Hematopoietic multipotent progenitor cell treated with erythropoietin and hydrocortisone succinate and interleukin-3 and kit ligand, for 6 days (in vitro differentiated cells): ENCODE results near the gene RHBDL2.
A peak's percentile ranks its signal among the peaks of the same experiment; 100 is the strongest.
"Not testable (repeated sequence)": the region's sequence is repeated elsewhere in the genome, so short reads cannot be mapped to it uniquely, and the experiment has no call there.

Experiments
- DNase-seq: peaks from one replicate; pipeline ENCODE4 v3.0.0-alpha.2; 2015

The RHBDL2 gene

DNA sequence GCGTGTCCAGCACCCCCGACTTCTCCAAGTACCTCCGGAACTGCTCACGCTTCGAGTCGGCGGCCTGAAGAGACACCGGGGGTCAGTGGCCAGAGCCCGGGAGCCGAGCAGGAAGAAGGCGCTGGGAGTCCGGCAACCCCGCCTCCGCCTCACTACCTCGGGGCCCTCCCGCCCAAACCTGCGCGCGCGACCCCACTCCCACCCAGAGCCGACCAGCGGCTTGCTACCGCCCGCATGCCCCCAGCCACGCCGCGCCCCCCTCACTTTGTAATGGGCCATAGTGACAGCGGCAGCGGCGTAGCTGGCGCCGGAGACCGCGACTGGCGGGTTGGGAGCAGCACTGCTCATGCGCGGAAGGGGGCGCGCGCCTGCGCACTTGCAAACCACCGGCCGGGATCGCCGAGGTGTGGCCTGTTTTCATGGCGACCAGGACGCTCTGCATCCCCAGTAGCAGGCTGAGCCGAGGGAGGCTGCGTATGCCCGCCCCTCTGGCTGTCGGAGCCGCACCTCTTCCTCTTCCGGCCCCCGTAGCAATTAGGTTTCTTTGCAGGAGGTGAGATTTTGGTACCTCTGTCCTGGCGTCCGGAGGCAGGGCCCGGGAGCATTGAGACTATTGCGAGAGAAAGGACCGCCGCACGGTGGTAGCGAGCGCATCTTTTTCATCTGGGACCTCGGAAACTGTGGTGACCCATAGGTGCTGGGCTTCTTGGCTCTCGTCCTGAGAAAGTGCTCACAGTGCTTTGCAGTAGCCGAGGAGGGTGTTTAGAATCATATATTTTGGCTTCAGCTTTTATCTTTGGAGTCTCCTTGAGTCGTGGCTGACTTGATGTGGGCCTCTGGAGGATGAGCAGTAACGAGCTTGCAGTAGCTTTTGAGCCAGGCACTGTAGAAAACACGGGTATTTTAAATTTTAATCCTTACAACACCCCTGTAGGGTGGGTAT is 68.3 kb downstream of the RHBDL2 start, which contains the start of gene MYCBP:
MYCBP (minus strand) TSS at position 322 of the 943 bp plus-strand sequence; CDS start at position 279, 43 bp downstream.
- DNase-seq, result peak; percentile 98

DNA sequence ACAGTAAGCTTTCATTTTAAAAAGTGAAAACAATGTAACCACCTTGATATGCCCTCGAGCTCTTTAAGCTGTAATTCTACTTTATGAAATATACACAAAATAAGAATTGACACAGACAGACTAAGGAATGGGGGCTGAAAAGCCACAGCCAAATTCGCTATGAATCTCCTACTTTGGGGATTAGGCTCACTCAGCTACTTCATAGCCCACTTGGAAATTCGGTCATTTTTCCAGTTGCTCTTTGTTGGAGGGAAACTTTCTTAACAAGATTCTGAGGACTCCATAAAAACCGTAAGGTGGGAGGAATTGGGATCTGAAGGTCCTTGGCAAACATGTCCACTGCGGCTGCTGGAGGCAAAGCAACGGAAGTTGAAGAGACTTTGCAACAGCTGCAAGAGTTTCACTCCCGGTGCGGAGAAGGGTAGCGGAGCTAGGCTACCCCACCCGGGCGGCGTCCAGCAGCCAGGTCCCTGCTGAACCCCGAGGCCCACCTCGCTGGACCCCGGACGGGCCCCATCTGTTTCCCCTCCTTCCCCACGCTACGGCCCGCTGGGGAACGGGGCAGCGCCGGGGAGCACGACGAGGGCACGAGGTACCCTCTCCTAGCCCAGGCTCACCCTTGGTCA is 69.1 kb downstream of the RHBDL2 start:
- DNase-seq, result peak; percentile 53

DNA sequence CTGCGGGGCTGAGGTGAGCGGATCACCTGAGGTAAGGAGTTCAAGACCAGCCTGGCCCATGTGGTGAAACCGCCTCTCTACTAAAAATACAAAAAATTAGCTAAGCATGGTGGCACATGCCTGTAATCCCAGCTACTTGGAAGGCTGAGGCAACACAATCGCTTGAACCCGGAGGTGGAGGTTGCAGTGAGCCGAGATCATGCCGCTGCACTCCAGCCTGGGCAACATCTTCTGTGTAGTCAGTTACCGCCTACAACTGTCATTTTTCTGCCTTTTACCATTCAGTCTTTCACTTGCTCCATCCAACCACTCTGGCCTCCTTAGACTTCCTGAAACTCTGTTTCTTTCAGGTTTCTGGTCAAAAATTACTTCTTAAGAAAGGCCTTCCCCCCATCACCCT is 70.6 kb downstream of the RHBDL2 start:
- no peak for DNase-seq

DNA sequence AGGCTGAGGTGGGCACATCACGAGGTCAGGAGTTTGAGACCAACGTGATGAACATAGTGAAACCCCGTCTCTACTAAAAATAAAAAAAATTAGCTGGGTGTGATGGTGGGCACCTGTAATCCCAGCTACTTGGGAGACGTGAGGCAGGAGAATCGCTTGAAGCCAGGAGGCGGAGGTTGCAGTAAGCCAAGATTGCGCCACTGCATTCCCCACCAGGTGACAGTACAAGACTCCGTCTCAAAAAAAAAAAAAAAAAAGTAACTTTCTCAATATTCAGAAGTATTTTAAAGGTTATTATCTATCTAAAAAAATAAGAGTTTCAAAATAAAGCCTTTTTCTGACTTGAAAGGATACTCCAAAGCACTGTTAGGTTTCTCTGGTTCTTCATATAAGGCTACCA is 74.4 kb downstream of the RHBDL2 start:
- no peak for DNase-seq

DNA sequence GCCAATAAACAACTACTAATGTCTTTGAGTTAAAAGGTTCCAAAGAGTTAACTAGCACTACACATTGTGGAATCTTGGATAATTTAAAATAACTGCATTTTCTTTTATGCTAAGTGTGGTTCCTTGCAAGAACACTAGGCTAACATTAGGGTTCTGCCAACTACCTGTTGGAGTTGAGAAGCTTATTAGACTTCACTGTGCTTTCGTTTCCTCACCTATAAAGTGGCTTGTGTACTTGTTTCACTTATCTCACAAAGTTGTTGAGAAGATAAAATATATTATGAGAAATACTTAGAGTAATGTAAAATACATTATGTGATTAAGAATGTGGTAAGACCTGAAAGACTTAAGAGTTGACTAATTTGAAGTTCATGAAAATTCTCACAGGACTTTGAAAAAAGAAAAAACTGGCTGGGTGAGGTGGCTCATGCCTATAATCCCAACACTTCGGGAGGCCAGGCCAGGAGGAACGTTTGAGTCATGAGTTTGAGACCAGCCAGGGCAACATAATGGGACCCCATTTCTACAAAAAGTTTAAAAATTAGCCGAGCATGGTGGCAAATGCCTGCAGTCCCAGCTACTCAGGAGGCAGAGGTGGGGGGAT is 76.4 kb downstream of the RHBDL2 start:
- no peak for DNase-seq

DNA sequence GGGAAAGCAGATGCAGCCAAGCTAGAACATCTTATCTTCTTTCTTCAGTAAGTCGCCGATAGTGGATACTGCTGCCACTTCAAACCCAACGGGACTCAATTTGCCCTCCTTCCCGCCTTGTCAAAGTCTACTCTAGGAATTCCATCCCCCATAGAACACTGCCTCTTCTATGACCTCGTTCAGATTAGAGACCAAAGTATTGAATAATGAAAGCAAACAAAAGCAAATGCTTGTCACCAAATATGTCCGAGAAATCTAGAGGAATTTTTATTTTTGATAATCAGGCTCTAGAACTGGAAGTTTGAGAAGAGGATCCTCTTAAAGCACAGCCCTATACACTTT is 81.2 kb downstream of the RHBDL2 start:
- no peak for DNase-seq

DNA sequence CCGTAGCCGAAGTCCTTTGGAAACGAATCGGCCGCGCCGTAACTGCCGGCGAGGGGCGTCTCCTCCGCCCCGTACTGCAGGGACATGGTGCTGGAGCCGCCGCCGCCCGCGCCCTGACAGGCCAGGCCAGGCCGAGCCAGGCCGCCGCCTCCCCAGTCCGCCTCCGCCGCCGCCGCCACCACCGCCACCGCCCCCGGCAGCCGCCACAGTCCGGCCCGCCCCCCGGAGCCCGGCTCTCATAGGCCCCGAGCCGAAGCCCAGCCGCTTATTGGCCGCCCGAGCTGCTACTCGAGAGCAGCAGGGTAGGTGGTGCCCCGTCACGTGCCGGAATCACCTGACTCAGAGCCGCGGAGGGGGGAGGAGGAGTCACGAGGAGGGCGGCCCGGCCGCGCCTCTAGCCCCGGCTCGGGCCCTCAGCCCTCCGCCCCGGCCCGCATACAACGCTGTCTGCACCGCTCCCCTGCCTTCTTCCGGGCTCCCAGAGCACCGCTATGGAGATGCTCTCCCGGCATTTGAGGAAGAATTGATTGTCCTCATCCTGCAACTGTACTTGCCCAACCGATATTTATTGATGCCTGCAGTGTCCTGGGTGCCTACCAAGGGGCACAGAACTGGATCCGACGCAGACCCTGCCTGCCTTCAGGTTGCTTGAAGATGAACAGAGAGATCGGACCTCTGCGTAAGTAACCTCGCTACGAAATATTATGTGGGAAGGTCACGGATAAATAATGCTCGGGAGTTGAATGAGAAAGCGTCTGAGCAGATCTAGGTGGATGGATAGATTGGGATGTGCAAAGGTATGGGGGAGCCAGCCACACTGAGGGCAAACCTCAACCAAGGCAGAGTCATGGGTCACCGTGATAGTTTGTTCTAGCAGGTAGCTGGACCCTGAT is 81.8 kb downstream of the RHBDL2 start, which contains the start of gene RRAGC:
RRAGC (minus strand) TSS at position 212 of the 893 bp plus-strand sequence; CDS start at position 86, 126 bp downstream.
- DNase-seq, result peak; percentile 99

DNA sequence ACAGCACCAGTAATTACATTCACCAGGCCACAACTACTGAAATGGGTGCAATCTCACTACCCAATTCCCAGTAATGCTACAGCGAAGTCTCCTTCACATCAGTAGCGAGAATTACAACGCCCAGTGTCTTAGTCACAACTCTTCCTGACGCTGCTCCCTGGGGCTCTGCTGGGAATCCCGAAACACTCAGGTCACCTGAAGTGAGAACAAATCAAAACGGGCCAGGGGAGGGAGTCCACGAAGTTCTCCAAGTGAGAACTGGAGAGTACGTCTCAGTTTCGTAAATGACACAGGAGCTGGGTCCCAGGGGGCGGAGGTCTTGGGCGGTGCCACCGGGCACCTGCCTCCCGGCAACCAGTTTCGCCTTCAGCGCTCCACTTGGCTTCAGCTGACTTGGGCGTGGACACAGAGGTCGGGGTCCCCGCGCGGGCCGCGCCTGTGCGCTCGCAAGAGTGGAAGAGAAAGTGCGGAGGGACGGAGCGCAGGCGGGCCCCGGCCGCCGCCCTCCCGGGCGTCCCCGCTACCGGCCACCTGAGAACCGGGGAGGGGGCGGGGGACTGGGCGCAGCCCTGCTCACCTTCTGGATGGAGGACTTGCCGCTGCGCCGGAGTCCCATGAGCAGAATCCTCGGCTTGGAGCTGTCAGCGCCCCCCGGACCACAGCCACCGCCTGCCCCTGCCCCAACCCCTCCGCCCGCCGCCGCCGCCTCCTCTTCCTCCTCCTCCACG is 82.6 kb downstream of the RHBDL2 start:
- peak; percentile 67 for DNase-seq

DNA sequence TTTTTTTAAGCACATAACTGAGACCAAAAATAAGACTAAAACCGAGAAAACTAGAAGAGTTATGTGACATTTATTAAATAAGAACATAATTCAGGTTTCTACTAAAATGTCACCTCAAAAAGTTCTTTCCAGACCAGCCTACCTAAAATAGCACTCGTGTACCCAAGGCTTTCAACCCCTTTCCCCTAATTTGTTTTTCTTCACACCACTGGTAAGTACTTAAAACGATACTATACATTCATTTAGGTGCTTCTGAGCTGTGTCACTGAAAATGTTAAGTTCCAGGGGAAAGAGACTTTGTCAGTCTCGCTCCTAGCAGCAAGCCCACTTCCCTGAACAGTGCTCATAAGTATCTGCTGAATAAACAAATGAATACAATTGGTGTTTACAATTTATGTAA is 88.8 kb downstream of the RHBDL2 start:
- DNase-seq, result no peak

DNA sequence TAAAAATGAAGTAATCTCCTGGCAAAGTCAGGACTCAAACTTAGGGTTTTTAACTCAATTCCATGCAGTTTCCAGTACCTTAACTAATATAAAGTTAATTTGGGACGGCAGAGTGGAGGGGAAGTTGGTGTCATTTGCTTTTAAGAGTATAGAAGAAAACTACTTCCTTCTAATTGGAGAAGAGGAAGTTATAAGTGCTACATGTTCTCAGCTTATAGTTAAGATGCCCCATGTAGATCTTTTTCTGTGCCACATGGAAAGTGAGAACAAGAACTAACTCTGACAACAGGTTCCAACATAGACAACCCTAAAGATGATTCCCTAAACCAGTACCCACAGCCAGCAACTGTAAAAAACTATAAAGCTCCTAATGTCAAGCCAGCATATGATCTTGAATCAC is 93.6 kb downstream of the RHBDL2 start:
- DNase-seq, result peak; percentile 35

DNA sequence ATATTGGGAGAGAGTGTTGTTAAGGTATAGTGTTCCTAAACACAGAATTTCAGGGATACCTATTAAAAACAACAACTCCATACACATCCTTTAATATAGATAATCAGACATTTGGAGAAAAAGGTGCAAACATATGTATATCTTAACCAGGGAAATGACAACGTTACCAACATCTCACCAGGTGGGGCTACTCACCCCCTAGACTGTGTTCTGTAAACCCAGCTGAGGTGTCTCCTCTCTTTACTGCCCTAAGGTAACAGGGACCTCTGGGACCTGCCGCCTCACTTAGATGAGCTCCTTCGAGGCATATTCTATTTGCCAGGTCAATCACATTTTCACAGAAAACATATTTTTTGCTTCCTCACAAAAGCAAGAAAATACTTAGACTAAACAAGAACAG is 95.4 kb downstream of the RHBDL2 start:
- DNase-seq, result no peak

DNA sequence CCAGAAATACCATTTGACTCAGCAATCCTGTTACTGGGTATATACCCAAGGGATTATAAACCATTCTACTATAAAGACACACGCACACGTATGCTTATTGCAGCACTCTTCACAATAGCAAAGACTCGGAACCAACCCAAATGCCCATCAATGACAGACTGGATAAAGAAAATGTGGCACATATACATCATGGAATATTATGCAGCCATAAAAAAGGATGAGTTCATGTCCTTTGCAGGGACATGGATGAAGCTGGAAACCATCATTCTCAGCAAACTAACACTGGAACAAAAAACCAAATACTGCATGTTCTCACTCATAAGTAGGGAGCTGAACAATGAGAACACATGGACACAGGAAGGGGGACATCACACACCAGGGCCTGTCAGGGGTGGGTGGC is 96.5 kb downstream of the RHBDL2 start:
- not testable (repeated sequence) for DNase-seq

DNA sequence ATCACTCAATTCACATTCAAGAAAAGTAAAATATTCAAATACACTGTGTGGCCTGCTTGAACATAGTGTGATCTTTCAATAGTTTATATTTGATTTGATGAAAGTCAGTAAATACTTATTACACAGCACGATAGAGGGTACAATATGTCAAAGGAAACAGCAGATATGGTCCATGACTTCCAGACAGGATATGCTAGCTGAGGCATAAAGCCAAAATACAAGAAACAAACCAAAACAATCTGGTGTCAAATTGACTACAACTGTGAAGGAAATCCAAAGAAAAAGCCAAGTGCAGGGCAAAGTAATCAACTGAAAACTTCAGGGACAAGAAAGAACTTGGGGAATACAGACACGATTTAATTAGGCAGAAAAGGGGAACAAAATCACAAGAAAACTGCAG is 101.3 kb downstream of the RHBDL2 start:
- no peak for DNase-seq

DNA sequence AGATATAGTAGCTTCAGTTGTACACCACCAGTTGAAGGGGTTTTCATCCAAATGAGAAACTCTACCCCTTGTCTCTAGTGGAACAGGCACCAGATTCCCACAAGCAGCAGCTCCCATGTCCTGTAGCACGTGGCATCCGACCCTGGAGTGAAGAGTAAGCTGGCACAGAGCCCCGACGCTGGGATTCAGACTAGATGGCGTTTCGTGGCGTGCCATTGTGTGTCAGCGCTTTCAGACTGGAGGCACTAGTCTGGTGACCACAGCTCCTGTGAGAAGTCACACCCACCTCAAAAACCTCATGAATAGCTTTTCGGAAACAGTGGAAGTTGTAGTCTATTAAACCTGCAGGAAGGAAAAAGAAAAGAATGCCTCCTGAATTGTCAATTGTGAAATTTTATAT is 102.3 kb downstream of the RHBDL2 start:
- no peak for DNase-seq

DNA sequence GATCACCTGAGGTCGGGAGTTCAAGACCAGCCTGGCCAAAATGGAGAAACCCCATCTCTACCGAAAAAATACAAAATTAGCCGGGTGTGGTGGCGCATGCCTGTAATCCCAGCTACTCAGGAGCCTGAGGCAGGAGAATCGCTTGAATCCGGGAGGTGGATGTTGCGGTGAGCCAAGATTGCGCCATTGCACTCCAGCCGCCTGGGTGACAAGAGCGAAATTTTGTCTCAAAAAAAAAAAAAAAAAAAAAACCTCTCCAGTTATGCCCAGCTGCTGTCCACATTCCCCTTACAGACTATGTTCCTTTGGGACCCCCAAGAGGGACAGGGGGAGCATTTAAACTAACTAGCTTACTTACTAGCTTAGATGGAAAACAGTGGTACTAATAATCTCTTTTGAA is 105.3 kb downstream of the RHBDL2 start:
- DNase-seq, result not testable (repeated sequence)
